Fibroblast of skin of scalp (primary cell): ENCODE data around the gene SETDB1.
A peak's percentile ranks its signal among the peaks of the same experiment; 100 is the strongest.

Experiments
- DNase-seq: peaks from one replicate; pipeline ENCODE4 v3.0.0-alpha.2; 2013

The SETDB1 gene

GRCh38 chr1:150931773-150932172, 5.6 kb downstream of the SETDB1 start:
- peak; percentile 25 for DNase-seq

GRCh38 chr1:150944856-150945255, 18.7 kb downstream of the SETDB1 start:
- no peak for DNase-seq

- no peak for DNase-seq
These were observed 28.5 kb downstream of the SETDB1 start for GRCh38 chr1:150954708-150955107.

GRCh38 chr1:150955280-150955679, 29.1 kb downstream of the SETDB1 start:
- DNase-seq = no peak

- DNase-seq = no peak
These were observed 31.5 kb downstream of the SETDB1 start for GRCh38 chr1:150957666-150958065.

- no peak for DNase-seq
These were observed 34.5 kb downstream of the SETDB1 start for GRCh38 chr1:150960646-150961045.

GRCh38 chr1:150961756-150962155, 35.6 kb downstream of the SETDB1 start:
- no peak for DNase-seq

- DNase-seq = no peak
These were observed 37.4 kb downstream of the SETDB1 start for GRCh38 chr1:150963321-150964163.

GRCh38 chr1:150964164-150964489, 38.0 kb downstream of the SETDB1 start:
- DNase-seq = no peak

- no peak for DNase-seq
These were observed 39.4 kb downstream of the SETDB1 start for GRCh38 chr1:150965605-150966004.

- DNase-seq = no peak
These were observed 39.8 kb downstream of the SETDB1 start for GRCh38 chr1:150966011-150966410.

- DNase-seq = no peak
These were observed 41.8 kb downstream of the SETDB1 start for GRCh38 chr1:150967936-150968335.

GRCh38 chr1:150968491-150968890, 42.3 kb downstream of the SETDB1 start:
- no peak for DNase-seq

- DNase-seq = no peak
These were observed 43.5 kb downstream of the SETDB1 start for GRCh38 chr1:150969626-150970025.

GRCh38 chr1:150970808-150971582, 44.8 kb downstream of the SETDB1 start:
- DNase-seq = peak; percentile 41

- DNase-seq = no peak
These were observed 45.6 kb downstream of the SETDB1 start for GRCh38 chr1:150971583-150972416.

GRCh38 chr1:150972417-150972940, 46.3 kb downstream of the SETDB1 start:
- DNase-seq = no peak

GRCh38 chr1:150973258-150973835, 47.2 kb downstream of the SETDB1 start:
- DNase-seq = no peak

- DNase-seq = no peak
These were observed 47.8 kb downstream of the SETDB1 start for GRCh38 chr1:150973836-150974579.

- peak; percentile 87 for DNase-seq
These were observed 48.7 kb downstream of the SETDB1 start, which contains the start of gene CERS2 for GRCh38 chr1:150974580-150975478. CERS2 (minus strand) TSS chr1:150974835; CDS start chr1:150969090, 5,745 bp downstream.
